Mesenchymal stem cell (in vitro differentiated cells and primary cell): ENCODE measurements around the gene DENND5B.

Experiments used
- DNase-seq: peaks from one replicate; pipeline ENCODE4 v3.0.0-alpha.2; 2013
- H2AFZ ChIP-seq: one replicate; pipeline ENCODE4 v1.6.1; 2013; ENCODE audit warnings: low read depth, mild to moderate bottlenecking, control low read depth, inconsistent platforms, low read length, moderate library complexity
- H2AK5ac ChIP-seq: 2 replicates; pipeline ENCODE4 v1.6.1; 2013; ENCODE audit warnings: low read length, moderate library complexity, mild to moderate bottlenecking, inconsistent platforms; ENCODE audit not compliant: severe bottlenecking
- H2BK120ac ChIP-seq: one replicate; pipeline ENCODE4 v1.6.1; 2013; ENCODE audit warnings: low read depth, mild to moderate bottlenecking, inconsistent platforms, low read length, moderate library complexity
- H2BK12ac ChIP-seq, 2 experiments: one replicate each; pipeline ENCODE4 v1.6.1; 2013; ENCODE audit warnings: inconsistent platforms in 2 of 2, low read length in 2 of 2, mild to moderate bottlenecking in 2 of 2, moderate library complexity in 2 of 2, control low read depth in 1 of 2
- H2BK15ac ChIP-seq: one replicate; pipeline ENCODE4 v1.6.1; 2013; ENCODE audit warnings: mild to moderate bottlenecking, low read depth, inconsistent platforms; ENCODE audit not compliant: poor library complexity, severe bottlenecking
- H2BK5ac ChIP-seq: 2 replicates; pipeline ENCODE4 v1.6.1; 2013; ENCODE audit warnings: low read depth, mild to moderate bottlenecking, low read length, control low read depth, inconsistent platforms; ENCODE audit not compliant: poor library complexity, severe bottlenecking
- H3K14ac ChIP-seq, 2 experiments: one replicate each; pipeline ENCODE4 v1.6.1; 2013; ENCODE audit warnings: inconsistent platforms in 2 of 2, low read length in 2 of 2, control low read depth in 1 of 2, mild to moderate bottlenecking in 1 of 2, moderate library complexity in 1 of 2
- H3K18ac ChIP-seq, 2 experiments: one replicate each; pipeline ENCODE4 v1.6.1; 2013; ENCODE audit warnings: inconsistent platforms in 2 of 2, low read length in 2 of 2, control low read depth in 1 of 2, low read depth in 1 of 2, mild to moderate bottlenecking in 1 of 2
- H3K23ac ChIP-seq, 2 experiments: one replicate each; pipeline ENCODE4 v1.6.1; 2013; ENCODE audit warnings: inconsistent platforms in 2 of 2, low read length in 2 of 2, mild to moderate bottlenecking in 2 of 2, moderate library complexity in 2 of 2, control low read depth in 1 of 2
- H3K27ac ChIP-seq: 2 replicates; pipeline ENCODE4 v1.5.1; 2013; ENCODE audit warnings: mild to moderate bottlenecking, moderate library complexity, low read length, control low read depth, inconsistent platforms; ENCODE audit not compliant: poor library complexity, severe bottlenecking
- H3K27me3 ChIP-seq, 2 experiments: 2 replicates each; pipeline versions ENCODE4 v1.6.1 to v1.7.0; 2013; ENCODE audit warnings: low read length in 2 of 2, mild to moderate bottlenecking in 2 of 2, moderate library complexity in 2 of 2, control low read depth in 1 of 2, inconsistent platforms in 1 of 2; ENCODE audit not compliant: control insufficient read depth in 1 of 2, insufficient read depth in 1 of 2
- H3K36me3 ChIP-seq, 2 experiments: 2 replicates each; pipeline versions ENCODE4 v1.6.1 to v1.7.0; 2013; ENCODE audit warnings: low read length in 2 of 2, control low read depth in 1 of 2, inconsistent platforms in 1 of 2, low read depth in 1 of 2, mild to moderate bottlenecking in 1 of 2; ENCODE audit not compliant: insufficient read depth in 2 of 2, control insufficient read depth in 1 of 2
- H3K4ac ChIP-seq, 2 experiments: one replicate each; pipeline ENCODE4 v1.6.1; 2013; ENCODE audit warnings: inconsistent platforms in 2 of 2, low read length in 2 of 2, mild to moderate bottlenecking in 2 of 2, moderate library complexity in 2 of 2, control low read depth in 1 of 2, low read depth in 1 of 2
- H3K4me1 ChIP-seq: 2 replicates; pipeline ENCODE4 v1.6.1; 2013; ENCODE audit warnings: low read depth, low read length, control low read depth; ENCODE audit not compliant: control insufficient read depth, insufficient read depth
- H3K4me2 ChIP-seq: 2 replicates; pipeline ENCODE4 v1.6.1; 2013; ENCODE audit warnings: low read length, mild to moderate bottlenecking, inconsistent platforms; ENCODE audit not compliant: poor library complexity, severe bottlenecking
- H3K4me3 ChIP-seq, 2 experiments: 2 replicates each; pipeline versions ENCODE4 v1.5.1 to v1.7.0; 2013; ENCODE audit warnings: low read length in 2 of 2, mild to moderate bottlenecking in 2 of 2, control low read depth in 1 of 2, low read depth in 1 of 2; ENCODE audit not compliant: insufficient read depth in 1 of 2
- H3K79me1 ChIP-seq: replicated peaks from 2 replicates; pipeline ENCODE4 v1.6.1; 2013; ENCODE audit warnings: mild to moderate bottlenecking, control low read depth, low read length, inconsistent platforms; ENCODE audit not compliant: poor library complexity, severe bottlenecking
- H3K9ac ChIP-seq: 2 replicates; pipeline ENCODE4 v1.7.0; 2013; ENCODE audit warnings: mild to moderate bottlenecking, low read length, moderate library complexity
- H3K9me3 ChIP-seq: 2 replicates; pipeline ENCODE4 v1.7.0; 2013; ENCODE audit warnings: mild to moderate bottlenecking, low read length; ENCODE audit not compliant: control insufficient read depth
- H4K8ac ChIP-seq: one replicate; pipeline ENCODE4 v1.6.1; 2013; ENCODE audit warnings: inconsistent platforms, mild to moderate bottlenecking, low read length, moderate library complexity
- H4K91ac ChIP-seq: one replicate; pipeline ENCODE4 v1.6.1; 2013; ENCODE audit warnings: mild to moderate bottlenecking, low read length, inconsistent platforms
- WGBS: methylation state at CpG from one replicate; pipeline ENCODE4 v1.1.7; 2013; ENCODE audit warnings: mixed read lengths; 5-methylcytosine and 5-hydroxymethylcytosine counted together

The DENND5B gene

GRCh38 chr12:31485571-31485970 lies 105.4 kb downstream of the DENND5B start:
- Histone ChIP-seq H3K27ac (no peak overlapping the region), H3K27me3 (no peaks in the 10 kb centered on the region), H3K4ac (no peak overlapping the region), H3K79me1 (peaks cover 28% of the 10 kb centered on the region), H2BK5ac (no peak overlapping the region), H3K4me2 (no peak overlapping the region), H2AFZ (no peak overlapping the region), H3K14ac (no peak overlapping the region), H3K18ac (no peak overlapping the region), H2AK5ac (no peak overlapping the region), H4K8ac (no peak overlapping the region), H2BK15ac (no peak overlapping the region), H4K91ac (peak overlapping the region; percentile 5), H3K9me3 (no peaks in the 10 kb centered on the region), H3K9ac (no peak overlapping the region), H2BK120ac (no peak overlapping the region), H3K23ac (no peak overlapping the region), H3K4me1 (peaks cover 3% of the 10 kb centered on the region), H3K36me3 (peaks cover 10 to 18% of the 10 kb centered on the region in 2 experiments), H3K4me3 (no peak overlapping the region), H2BK12ac (no peak overlapping the region)
- DNase-seq = no peak

GRCh38 chr12:31482816-31483215 lies 108.1 kb downstream of the DENND5B start:
- Histone ChIP-seq H2BK12ac (no peak overlapping the region), H3K4me2 (no peak overlapping the region), H3K23ac (no peak overlapping the region), H3K18ac (no peak overlapping the region), H2BK15ac (no peak overlapping the region), H3K4me1 (peaks cover 3% of the 10 kb centered on the region), H2BK5ac (no peak overlapping the region), H3K14ac (no peak overlapping the region), H2BK120ac (no peak overlapping the region), H3K4me3 (no peak overlapping the region), H4K8ac (peak overlapping the region; percentile 48), H2AFZ (no peak overlapping the region), H3K9me3 (no peaks in the 10 kb centered on the region), H3K27me3 (no peaks in the 10 kb centered on the region), H3K79me1 (peaks cover 26% of the 10 kb centered on the region), H3K4ac (no peak overlapping the region), H4K91ac (no peak overlapping the region), H3K36me3 (peaks cover 9 to 28% of the 10 kb centered on the region in 2 experiments), H3K27ac (no peak overlapping the region), H2AK5ac (no peak overlapping the region), H3K9ac (no peak overlapping the region)
- WGBS = 48% methylated on average over 3 of the region's 3 CpGs
- DNase-seq = peak; percentile 42

GRCh38 chr12:31481415-31481814 lies 109.5 kb downstream of the DENND5B start:
- no peak overlapping the region for H4K8ac ChIP-seq
- no peak overlapping the region for H3K27ac ChIP-seq
- no peaks in the 10 kb centered on the region for H3K27me3 ChIP-seq
- H3K4me3 ChIP-seq = no peak overlapping the region
- no peak for DNase-seq
- H3K36me3 ChIP-seq = peaks cover 6 to 24% of the 10 kb centered on the region in 2 experiments
- no peak overlapping the region for H3K4me2 ChIP-seq
- H2BK12ac ChIP-seq = no peak overlapping the region
- WGBS = 83% methylated on average over 3 of the region's 3 CpGs
- no peak overlapping the region for H2BK120ac ChIP-seq
- no peaks in the 10 kb centered on the region for H3K9me3 ChIP-seq
- H2AFZ ChIP-seq = no peak overlapping the region
- peaks cover 29% of the 10 kb centered on the region for H3K79me1 ChIP-seq
- H3K23ac ChIP-seq = no peak overlapping the region
- H2AK5ac ChIP-seq = no peak overlapping the region
- no peak overlapping the region for H3K9ac ChIP-seq
- peaks cover 5% of the 10 kb centered on the region for H3K4me1 ChIP-seq
- no peak overlapping the region for H4K91ac ChIP-seq
- no peak overlapping the region for H2BK15ac ChIP-seq
- H2BK5ac ChIP-seq = no peak overlapping the region
- no peak overlapping the region for H3K4ac ChIP-seq
- H3K18ac ChIP-seq = no peak overlapping the region
- H3K14ac ChIP-seq = no peak overlapping the region

- Histone ChIP-seq H3K4ac (no peak overlapping the region), H4K8ac (no peak overlapping the region), H3K23ac (no peak overlapping the region), H3K4me3 (no peak overlapping the region), H3K14ac (no peak overlapping the region), H2AK5ac (no peak overlapping the region), H2BK15ac (no peak overlapping the region), H2BK5ac (no peak overlapping the region), H3K27ac (no peak overlapping the region), H3K18ac (no peak overlapping the region), H4K91ac (no peak overlapping the region), H3K4me1 (peaks cover 7% of the 10 kb centered on the region), H3K79me1 (peaks cover 18% of the 10 kb centered on the region), H3K9ac (no peak overlapping the region), H2BK120ac (no peak overlapping the region), H3K27me3 (no peaks in the 10 kb centered on the region), H2AFZ (no peak overlapping the region), H3K9me3 (no peaks in the 10 kb centered on the region), H2BK12ac (no peak overlapping the region), H3K36me3 (peaks cover 3 to 24% of the 10 kb centered on the region in 2 experiments), H3K4me2 (no peak overlapping the region)
- 95% methylated on average over 5 of the region's 5 CpGs for WGBS
- DNase-seq = no peak
Measured at GRCh38 chr12:31479516-31480210, 111.3 kb downstream of the DENND5B start.
